Measurements from ENCODE around the gene PLPP1. TPM values are rescaled to one million over a fixed set of nuclear protein-coding genes. Genes with fewer than 3 reads are reported as not detected.

Gene PLPP1
- total and polyA plus RNA-seq, 3 donors from 2014 or later: 64.7 to 111 (median 66.7) TPM

- no peaks in the 10 kb centered on the region for H3K9me3 ChIP-seq
- H3K4me3 ChIP-seq: no peak overlapping the region
- no peak for TF ChIP-seq CTCF (IDR thresholded peaks at IDR 0.05)
- TF ChIP-seq POLR2A (IDR thresholded peaks at IDR 0.05): no peak
- H3K27ac ChIP-seq: no peak overlapping the region
- 88 to 94% methylated on average over 2 of the region's 2 CpGs for WGBS, 2 donors
- no peak for DNase-seq
- H3K36me3 ChIP-seq (ENCODE audit: low read depth, missing control alignments): no peaks in the 10 kb centered on the region
- H3K27me3 ChIP-seq: no peaks in the 10 kb centered on the region
- H3K4me1 ChIP-seq: no peaks in the 10 kb centered on the region
- intact Hi-C loops (cut with DNase I; ENCODE audit: low total_unique reads): no loop called here
These were observed 143.1 kb downstream of the PLPP1 start for GRCh38 chr5:55391707-55392106.

GRCh38 chr5:55387865-55388264 lies 146.9 kb downstream of the PLPP1 start:
- Histone ChIP-seq H3K9me3 (no peaks in the 10 kb centered on the region), H3K4me3 (no peak overlapping the region), H3K4me1 (no peaks in the 10 kb centered on the region), H3K27me3 (no peaks in the 10 kb centered on the region), H3K36me3 (ENCODE audit: low read depth, missing control alignments) (no peaks in the 10 kb centered on the region), H3K27ac (no peak overlapping the region)
- 95% methylated on average over 2 of the region's 2 CpGs for WGBS, 2 donors
- DNase-seq: no peak
- TF ChIP-seq CTCF (IDR thresholded peaks at IDR 0.05) (no peak), POLR2A (IDR thresholded peaks at IDR 0.05) (no peak)
- intact Hi-C loops (cut with DNase I; ENCODE audit: low total_unique reads): no loop called here

- H3K36me3 ChIP-seq (ENCODE audit: low read depth, missing control alignments): no peaks in the 10 kb centered on the region
- no peaks in the 10 kb centered on the region for H3K9me3 ChIP-seq
- no peak overlapping the region for H3K27ac ChIP-seq
- TF ChIP-seq POLR2A (IDR thresholded peaks at IDR 0.05) (no peak), CTCF (IDR thresholded peaks at IDR 0.05) (no peak)
- intact Hi-C loops (cut with DNase I; ENCODE audit: low total_unique reads): no loop called here
- no peak overlapping the region for H3K4me3 ChIP-seq
- H3K4me1 ChIP-seq: no peaks in the 10 kb centered on the region
- 79 to 90% methylated on average over 1 of the region's 1 CpG for WGBS, 2 donors
- no peak for DNase-seq
- H3K27me3 ChIP-seq: no peaks in the 10 kb centered on the region
These were observed 148.4 kb downstream of the PLPP1 start for GRCh38 chr5:55386356-55386755.

- intact Hi-C loops (cut with DNase I; ENCODE audit: low total_unique reads): no loop called here
- Histone ChIP-seq H3K27ac (no peak overlapping the region), H3K4me3 (no peak overlapping the region), H3K9me3 (no peaks in the 10 kb centered on the region), H3K36me3 (ENCODE audit: low read depth, missing control alignments) (no peaks in the 10 kb centered on the region), H3K27me3 (no peaks in the 10 kb centered on the region), H3K4me1 (no peaks in the 10 kb centered on the region)
- WGBS, 2 donors: 66 to 70% methylated on average over 3 of the region's 3 CpGs
- TF ChIP-seq POLR2A (IDR thresholded peaks at IDR 0.05) (no peak), CTCF (IDR thresholded peaks at IDR 0.05) (no peak)
- DNase-seq: no peak
These were observed 148.9 kb downstream of the PLPP1 start for GRCh38 chr5:55385846-55386245.

GRCh38 chr5:55385227-55385626 lies 149.5 kb downstream of the PLPP1 start:
- TF ChIP-seq POLR2A (IDR thresholded peaks at IDR 0.05) (no peak), CTCF (IDR thresholded peaks at IDR 0.05) (no peak)
- Histone ChIP-seq H3K27me3 (no peaks in the 10 kb centered on the region), H3K9me3 (no peaks in the 10 kb centered on the region), H3K36me3 (ENCODE audit: low read depth, missing control alignments) (no peaks in the 10 kb centered on the region), H3K4me1 (no peaks in the 10 kb centered on the region), H3K4me3 (no peak overlapping the region), H3K27ac (no peak overlapping the region)
- WGBS, 2 donors: 100% methylated on average over 1 of the region's 1 CpG
- DNase-seq: no peak
- intact Hi-C loops (cut with DNase I; ENCODE audit: low total_unique reads): no loop called here

All from testis (tissue), 3 donors.